Posterior vena cava (tissue), 2 donors: Measurements from ENCODE around the gene LDLRAD4. TPM values are rescaled to one million over a fixed set of nuclear protein-coding genes. Genes with fewer than 3 reads are reported as not detected.
"Not testable (repeated sequence)": the region's sequence is repeated elsewhere in the genome, so short reads cannot be mapped to it uniquely, and the experiment has no call there.

Source experiments
- DNase-seq: peaks from one replicate; pipeline ENCODE4 v3.0.0-alpha.2; 2020; ENCODE audit warnings: low spot score
- intact Hi-C, 2 donors: fragments of 100-400 bp; cut with DNase I; formaldehyde crosslinking; loops; one replicate each; pipeline versions ENCODE4 v1.14.1 to v1.14.2; 2022 to 2023
- microRNA-seq, 2 donors: library from miRNA; unstranded; fragments of <30 nt; microRNA quantifications; one replicate each; pipeline ENCODE4 v1.2.0, GENCODE V29; 2020 to 2021; ENCODE audit warnings: borderline microRNAs expressed in 2 of 2
- total RNA-seq, 2 donors: library from RNA; stranded (reverse); fragmentation: NEBNext Ultra II Directional; extraction: Animal tissue kit (Norgen Biotek cat#: 25700); gene quantifications; one replicate each; pipeline ENCODE4 v1.2.1, GENCODE V29; 2021
- donor health status: DM: yes; HTN: yes; CAD: no.
- donor health status: DM: yes; HTN: yes; CAD: no.

LDLRAD4 gene
- total RNA-seq, 2 donors from 2014 or later = 52.3 to 74.8 TPM

- no peak for DNase-seq
- intact Hi-C loops = no loop called here
These were observed 443.3 kb downstream of the LDLRAD4 start for GRCh38 chr18:13661779-13662256.

DNA sequence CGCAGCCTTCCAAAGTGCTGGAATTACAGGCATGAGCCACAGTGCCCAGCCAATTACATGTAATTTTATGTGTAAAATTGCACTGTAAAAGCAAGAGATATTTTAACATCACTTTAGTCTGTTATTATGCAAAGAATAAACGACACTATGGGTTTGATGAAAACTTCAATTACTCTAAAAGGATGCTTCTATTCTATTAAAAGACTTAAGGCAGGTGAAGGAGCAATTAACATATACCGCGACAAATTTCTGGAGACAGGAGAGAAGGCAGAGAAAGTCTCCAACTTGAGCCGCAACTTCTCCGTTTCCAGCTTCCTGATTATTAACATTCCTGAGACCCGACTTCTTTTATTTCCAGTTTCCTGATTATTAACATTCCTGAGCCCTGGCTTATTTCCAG is 454.1 kb downstream of the LDLRAD4 start:
- intact Hi-C loops = no loop called here
- DNase-seq = no peak

DNA sequence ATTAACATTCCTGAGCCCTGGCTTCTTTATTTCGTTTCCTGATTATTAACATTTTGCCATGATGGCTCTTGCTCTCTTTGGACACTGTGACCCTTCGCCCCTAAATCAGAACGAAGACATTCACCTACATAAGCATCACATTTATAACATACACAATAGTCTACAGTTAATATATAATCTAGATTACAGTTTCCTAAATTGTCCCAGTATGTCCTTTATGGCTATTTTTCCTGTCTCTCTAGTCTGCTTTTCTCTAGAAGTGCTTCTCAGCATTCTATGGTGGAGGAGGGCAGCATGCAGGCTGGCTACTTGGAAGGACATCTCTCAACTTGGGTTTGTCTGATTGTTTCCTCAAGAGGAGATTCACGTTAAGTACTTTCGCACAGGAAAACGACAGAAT is 457.9 kb downstream of the LDLRAD4 start:
- DNase-seq = no peak
- intact Hi-C loops = no loop called here

- intact Hi-C loops, DNase-seq: not testable (repeated sequence)
These were observed 458.8 kb downstream of the LDLRAD4 start for GRCh38 chr18:13677350-13677749.

- intact Hi-C loops = no loop called here
- DNase-seq = no peak
These were observed 462.1 kb downstream of the LDLRAD4 start for GRCh38 chr18:13680612-13681011.

GRCh38 chr18:13681701-13682100 is 463.1 kb downstream of the LDLRAD4 start:
- intact Hi-C loops = no loop called here
- no peak for DNase-seq

GRCh38 chr18:13684546-13684945 is 466.0 kb downstream of the LDLRAD4 start:
- intact Hi-C loops = no loop called here
- no peak for DNase-seq

GRCh38 chr18:13688191-13689136 is 469.9 kb downstream of the LDLRAD4 start:
- DNase-seq = no peak
- intact Hi-C loops = no loop called here

DNA sequence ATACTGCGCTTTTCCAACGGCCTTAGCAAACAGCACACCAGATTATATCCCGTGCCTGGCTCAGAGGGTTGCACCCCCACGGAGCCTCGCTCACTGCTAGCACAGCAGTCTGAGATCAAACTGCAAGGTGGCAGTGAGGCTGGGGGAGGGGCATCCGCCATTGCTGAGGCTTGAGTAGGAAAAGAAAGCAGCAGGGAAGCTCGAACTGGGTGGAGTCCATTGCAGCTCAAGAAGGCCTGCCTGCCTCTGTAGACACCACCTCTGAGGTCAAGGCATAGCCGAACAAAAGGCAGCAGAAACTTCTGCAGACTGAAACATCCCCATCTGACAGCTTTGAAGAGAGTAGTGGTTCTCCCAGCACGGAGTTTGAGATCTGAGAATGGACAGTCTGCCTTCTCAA is 471.5 kb downstream of the LDLRAD4 start:
- DNase-seq, intact Hi-C loops: not testable (repeated sequence)

DNA sequence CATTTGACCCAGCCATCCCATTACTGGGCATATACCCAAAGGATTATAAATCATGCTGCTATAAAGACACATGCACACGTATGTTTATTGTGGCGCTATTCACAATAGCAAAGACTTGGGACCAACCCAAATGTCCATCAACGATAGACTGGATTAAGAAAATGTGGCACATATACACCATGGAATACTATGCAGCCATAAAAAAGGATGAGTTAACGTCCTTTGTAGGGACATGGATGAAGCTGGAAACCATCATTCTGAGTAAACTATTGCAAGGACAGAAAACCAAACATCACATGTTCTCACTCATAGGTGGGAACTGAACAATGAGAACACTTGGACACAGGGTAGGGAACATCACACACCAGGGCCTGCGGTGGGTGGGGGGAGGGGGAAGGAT is 476.8 kb downstream of the LDLRAD4 start:
- intact Hi-C loops, DNase-seq: not testable (repeated sequence)

GRCh38 chr18:13696961-13697360 is 478.4 kb downstream of the LDLRAD4 start:
- DNase-seq = no peak
- intact Hi-C loops = no loop called here

GRCh38 chr18:13700153-13700552 is 481.6 kb downstream of the LDLRAD4 start:
- intact Hi-C loops = no loop called here
- DNase-seq = no peak

Small RNAs within 50 kb of the gene (microRNA-seq; reads per million reads assigned to microRNA genes)
- gene MIR4526 (0 to 0.32 reads per million in 2 donors), gene MIR5190 (0 reads per million in 2 donors)

Other genes starting within 250 kb of the LDLRAD4 start
- 10 to 100 TPM; 21.1 to 22.7 TPM for gene CEP192, start 227.4 kb upstream of the LDLRAD4 start, total RNA-seq